DMS114 treated with DMSO at 0.1 percent for 48 hours (cell line): ENCODE data around the gene ALPL.
"Not testable (repeated sequence)": the region's sequence is repeated elsewhere in the genome, so short reads cannot be mapped to it uniquely, and the experiment has no call there.

Source experiments
- DNase-seq: peaks from one replicate; lab custom pipeline; 2025; ENCODE audit not compliant: unreplicated experiment; lab: John Stamatoyannopoulos, UW

ALPL gene

GRCh38 chr1:21507511-21508270 lies 1.5 kb upstream of the ALPL start:
- DNase-seq = no peak

DNA sequence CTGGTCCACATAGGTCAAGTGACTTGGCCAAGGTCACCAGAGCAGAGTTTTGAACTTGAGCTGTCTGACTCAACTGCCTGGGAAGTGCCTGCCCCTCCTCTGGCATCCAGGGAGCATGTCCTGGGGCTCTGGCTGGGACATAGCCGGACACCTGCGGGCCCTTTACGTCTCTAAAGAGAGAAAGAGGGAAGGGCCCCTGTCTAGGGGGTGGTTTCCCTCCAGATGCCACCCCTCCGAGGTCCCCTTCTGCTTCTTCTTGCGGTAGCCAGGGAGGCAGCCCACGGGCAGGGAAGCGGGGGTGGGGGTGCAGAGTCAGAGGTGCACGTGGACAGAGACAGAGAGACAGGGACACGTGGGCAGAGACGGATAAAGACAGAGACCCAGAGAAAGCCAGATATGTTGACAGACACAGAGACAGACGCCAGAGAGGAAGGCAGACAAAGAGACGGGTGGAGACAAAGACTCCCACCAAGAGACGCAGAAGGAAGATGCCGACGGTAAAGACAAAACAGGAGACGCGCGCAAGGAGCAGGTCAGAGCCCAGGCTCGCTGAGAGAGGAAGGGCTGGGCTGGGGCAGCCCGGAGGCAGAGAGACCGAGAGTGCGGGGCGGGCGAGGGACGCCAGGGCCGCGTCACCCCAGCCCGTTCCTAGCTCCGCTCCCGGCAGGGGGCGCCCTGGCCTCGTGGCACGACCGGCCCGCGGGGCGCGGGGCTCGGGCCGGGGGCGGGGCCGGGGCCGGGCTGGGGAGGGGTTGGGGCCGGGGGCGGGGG lies 458 bp upstream of the ALPL start:
- DNase-seq = peak; percentile 17

- DNase-seq = no peak
Observed at GRCh38 chr1:21510113-21510493, 880 bp downstream of the ALPL start.

- DNase-seq = no peak
Observed at GRCh38 chr1:21510885-21511578, 1.8 kb downstream of the ALPL start.

- no peak for DNase-seq
Observed at GRCh38 chr1:21511579-21512522, 2.6 kb downstream of the ALPL start.

DNA sequence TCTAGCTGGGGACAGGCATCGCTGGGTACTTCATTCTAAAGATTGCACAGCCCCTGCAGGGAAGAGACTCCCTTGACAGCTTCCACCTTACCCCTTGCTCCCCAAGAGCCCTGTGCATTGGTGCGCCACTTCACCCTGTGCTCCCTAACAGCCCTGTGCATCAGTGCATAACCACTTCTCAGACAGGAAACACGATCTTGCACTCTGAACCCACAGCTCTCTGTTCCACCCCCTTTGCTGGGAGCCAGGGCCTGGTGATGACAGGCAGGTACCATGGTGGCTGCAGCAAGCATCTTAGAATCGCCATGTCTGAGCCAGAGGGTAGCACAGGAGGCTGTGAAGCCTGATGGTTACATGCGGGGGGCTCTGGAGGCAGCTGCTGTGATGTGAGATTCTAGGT lies 5.0 kb downstream of the ALPL start:
- DNase-seq = no peak

DNA sequence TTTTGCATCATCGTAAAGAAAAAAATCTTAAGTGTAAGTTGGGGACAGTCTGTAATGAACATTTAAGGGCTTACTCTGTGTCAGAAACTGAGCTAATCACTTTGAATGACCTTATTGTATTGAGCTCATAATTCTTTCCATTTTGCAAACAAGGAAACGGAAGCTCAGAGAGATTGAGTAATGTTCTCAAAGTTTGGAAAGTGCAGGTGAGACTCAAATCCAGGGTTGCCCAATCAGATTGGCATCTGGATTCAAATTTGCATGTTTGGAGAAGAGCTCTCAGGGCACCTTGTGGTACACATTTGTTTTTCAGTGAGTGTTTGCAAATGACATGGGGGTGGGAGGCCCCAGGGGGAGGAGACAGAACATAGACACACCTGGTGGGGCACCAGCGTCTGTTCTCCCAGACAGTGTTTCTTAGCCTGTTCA lies 8.0 kb downstream of the ALPL start:
- DNase-seq = no peak

DNA sequence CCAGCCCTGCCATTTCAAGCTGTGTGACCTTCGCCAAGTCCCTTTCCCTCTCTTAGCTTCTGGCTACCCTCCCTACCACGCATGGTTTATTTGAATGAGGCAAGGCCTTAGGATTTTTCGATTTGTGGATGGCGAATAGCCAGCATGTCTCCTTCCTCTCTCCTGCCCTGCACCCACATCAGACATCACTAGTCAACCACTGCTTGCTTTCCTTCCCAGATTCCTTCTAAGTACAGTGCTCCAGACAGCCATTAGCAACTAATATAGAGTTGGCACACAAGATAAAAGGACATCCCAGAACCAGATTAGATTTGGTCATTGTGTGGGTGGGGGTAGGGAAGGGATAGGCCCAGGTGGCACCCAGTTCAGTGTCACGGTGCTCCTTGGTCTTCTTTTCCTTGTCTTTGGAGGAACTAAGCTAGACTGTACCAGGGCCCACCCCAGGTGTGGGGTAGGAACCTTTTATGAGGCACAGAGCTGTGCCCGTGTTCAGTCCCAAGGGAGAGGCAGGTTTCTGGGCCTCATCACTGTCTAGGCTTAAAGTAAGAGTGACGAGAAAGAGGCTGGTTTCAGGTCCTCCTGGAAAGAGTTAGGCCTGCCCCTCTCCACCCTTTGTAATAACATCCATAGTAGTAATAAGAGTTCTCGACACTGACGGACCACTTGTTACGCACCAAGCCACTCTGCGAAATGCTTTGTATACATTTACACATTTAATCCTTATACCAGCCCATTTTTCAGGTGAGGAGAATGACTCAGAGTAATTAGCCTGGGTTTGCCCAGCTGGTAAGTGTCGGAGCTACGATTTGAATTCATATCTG lies 8.6 kb downstream of the ALPL start:
- no peak for DNase-seq

GRCh38 chr1:21518774-21519455 lies 9.7 kb downstream of the ALPL start:
- no peak for DNase-seq

GRCh38 chr1:21519486-21520070 lies 10.4 kb downstream of the ALPL start:
- DNase-seq = not testable (repeated sequence)

DNA sequence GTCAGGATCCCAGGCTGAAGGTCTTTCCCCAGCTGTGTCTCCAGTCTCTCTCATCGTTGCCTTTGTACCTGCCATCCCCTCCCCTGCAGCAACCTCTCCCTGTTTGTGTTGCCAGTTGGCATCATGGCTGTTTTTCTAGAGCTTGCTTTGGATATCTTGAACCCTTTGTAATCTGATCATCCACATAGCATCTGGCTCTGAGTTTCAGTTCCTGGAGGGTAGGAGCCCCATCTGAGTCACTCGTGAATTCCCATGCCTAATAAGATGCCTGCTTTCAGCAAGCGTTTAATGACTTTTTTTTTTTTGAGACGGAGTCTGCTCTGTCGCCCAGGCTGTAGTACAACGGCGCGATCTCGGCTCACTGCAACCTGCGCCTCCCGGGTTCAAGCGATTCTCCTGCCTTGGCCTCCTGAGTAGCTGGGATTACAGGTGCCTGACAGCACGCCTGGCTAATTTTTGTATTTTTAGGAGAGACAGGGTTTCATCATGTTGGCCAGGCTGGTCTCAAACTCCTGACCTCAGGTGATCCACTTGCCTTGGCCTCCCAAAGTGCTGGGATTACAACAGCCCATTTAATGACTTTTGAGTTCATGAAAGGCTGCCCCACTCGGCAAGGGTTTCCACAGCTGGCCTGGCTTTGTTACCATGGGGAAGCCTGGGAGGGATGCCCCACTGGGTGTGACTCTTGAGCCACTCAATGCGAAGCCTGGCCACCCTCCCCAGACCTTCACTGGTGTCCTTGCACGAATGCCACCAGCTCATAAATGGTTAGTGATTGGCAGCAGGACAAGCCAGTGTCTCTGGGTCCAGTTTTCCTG lies 11.9 kb downstream of the ALPL start:
- DNase-seq = no peak

DNA sequence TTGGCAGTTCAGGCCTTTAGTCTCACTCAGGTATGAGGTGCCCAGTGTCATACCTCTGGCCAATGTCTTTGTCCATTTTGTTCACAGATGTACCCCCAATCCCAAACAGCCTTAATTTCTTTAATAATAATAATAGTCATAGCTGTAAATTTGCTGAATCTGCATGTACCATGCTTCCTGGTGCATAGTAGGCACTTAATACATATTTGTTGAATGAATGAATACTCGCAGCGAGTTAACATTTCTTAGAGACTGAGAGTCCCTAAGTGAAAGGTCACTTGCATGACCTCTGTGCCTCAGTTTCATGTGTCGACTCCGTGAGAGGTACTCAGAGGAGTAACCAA lies 12.5 kb downstream of the ALPL start:
- DNase-seq = no peak

DNA sequence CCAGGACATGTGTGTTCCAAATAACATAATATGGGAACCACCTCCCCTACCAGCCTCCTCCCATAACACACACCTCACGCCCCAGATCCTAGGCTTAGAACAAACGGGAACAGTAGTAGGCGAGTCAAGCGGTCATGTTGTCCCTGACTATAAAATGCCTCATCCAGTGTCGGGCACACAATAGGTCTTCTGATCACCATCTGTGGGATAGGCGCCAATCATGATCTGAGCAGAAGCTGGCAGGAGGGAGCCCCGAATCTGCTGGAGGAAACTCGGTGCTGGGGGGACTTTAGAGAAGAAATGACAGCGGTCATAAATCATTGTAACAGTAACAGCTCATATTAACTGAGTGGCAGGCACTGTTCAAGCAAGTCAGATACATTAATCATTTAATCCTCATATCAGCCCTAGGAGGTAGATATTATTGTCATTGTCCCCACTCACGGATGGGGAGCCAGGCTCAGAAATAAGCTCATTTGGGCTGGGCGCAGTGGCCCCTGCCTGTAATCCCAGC lies 13.4 kb downstream of the ALPL start:
- no peak for DNase-seq

DNA sequence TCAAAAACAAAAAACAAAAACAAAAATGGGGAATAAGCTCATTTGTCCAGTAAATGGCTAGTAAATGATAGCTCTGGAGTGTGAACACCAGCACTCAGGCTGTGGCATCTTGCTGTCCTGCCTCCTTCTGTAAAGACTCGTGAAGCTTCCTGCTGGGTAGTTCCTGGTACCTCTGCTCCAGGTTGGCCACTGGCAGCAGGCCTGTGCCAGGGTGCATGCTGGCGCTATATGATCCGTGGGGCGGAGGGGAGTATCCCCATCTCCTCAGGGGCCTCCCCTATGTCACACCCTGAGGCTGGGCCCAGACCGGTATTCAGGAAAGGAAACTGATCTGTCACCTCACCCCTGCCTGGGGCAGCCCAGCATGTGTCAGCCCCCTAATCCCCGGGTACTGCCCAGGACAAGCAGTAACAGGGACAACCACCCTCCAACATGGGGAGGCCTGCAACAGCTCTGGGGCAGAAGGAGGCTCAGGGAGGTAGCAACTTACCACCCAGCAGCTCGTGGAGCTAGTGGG lies 14.1 kb downstream of the ALPL start:
- DNase-seq = no peak

GRCh38 chr1:21524220-21524619 lies 15.0 kb downstream of the ALPL start:
- no peak for DNase-seq

DNA sequence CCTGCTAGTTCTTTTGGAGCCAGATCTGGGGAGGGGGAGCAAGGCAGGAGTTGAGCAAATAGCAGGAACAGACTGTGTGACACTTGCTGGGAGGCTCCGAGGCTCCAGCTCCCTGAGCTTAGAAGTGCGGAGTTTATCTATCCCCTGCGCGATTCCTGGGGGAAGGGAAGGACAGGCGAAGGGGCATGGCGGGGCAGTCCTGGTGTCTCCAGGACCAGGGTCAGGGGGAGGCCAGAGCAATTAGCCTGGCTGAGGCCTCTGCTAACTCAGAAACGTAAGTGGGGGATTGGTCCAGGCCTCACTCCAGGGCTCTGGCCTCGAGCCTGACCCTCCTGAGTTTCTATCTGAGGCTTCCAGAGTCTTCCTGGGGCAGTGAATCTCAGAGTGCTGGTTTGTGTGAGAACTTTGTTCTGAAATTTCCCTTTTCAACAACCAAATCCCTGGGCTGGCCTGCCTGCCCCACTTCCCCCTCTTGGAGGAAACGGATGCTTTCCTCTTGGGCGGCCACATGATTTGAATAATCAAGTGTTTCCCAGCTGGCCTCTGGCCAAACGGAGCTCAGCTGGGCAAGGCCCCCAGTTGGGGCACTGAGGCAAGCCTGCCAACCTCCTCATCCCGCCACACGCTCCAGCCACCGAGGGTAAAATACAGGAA lies 15.6 kb downstream of the ALPL start:
- DNase-seq = no peak

GRCh38 chr1:21525340-21525717 lies 16.1 kb downstream of the ALPL start:
- DNase-seq = no peak
